Naive thymus-derived CD4-positive, alpha-beta T cell (primary cell): ENCODE measurements around the gene ACSBG1. TPM values are rescaled to one million over a fixed set of nuclear protein-coding genes. Genes with fewer than 3 reads are reported as not detected.

Experiments used
- ATAC-seq: fragments of 150-1000 bp; cut with Tn5 transposase; 2 replicates; pipeline ENCODE4 v1.10.0; 2021; ENCODE audit warnings: mild to moderate bottlenecking, moderate library complexity
- CTCF ChIA-PET: fragments of 350-600 bp; sonication (Branson Sonifier 250); formaldehyde crosslinking; loops from one replicate; lab custom pipeline; 2021; ENCODE audit warnings: antibody characterized with exemption; lab: Charles Lee
- POLR2A ChIA-PET: fragments of 350-600 bp; sonication (Branson Sonifier 250); formaldehyde crosslinking; loops from one replicate; lab custom pipeline; 2021; ENCODE audit warnings: antibody characterized with exemption, inconsistent platforms; lab: Charles Lee
- DNase-seq, 9 donors: peaks; one replicate each; pipeline versions ENCODE4 v3.0.0 to v3.0.0-alpha.2; 2020 to 2022; ENCODE audit warnings: mixed read lengths in 1 of 9
- H3K27ac ChIP-seq: one replicate; pipeline ENCODE4 v1.7.0; 2013; ENCODE audit warnings: mild to moderate bottlenecking, low read depth, low read length, moderate library complexity
- H3K27me3 ChIP-seq, 2 donors: one replicate each; pipeline ENCODE4 v1.7.0; 2013; ENCODE audit warnings: low read length in 2 of 2, mild to moderate bottlenecking in 2 of 2, moderate library complexity in 2 of 2; ENCODE audit not compliant: control insufficient read depth in 2 of 2, insufficient read depth in 2 of 2
- H3K36me3 ChIP-seq, 3 experiments: 1 replicate in 2 of 3; 2 replicates in 1 of 3; pipeline ENCODE4 v1.7.0; 2013; ENCODE audit warnings: low read length in 3 of 3, mild to moderate bottlenecking in 3 of 3, moderate library complexity in 1 of 3; ENCODE audit not compliant: insufficient read depth in 3 of 3, control insufficient read depth in 2 of 3
- H3K4me1 ChIP-seq, 2 donors: one replicate each; pipeline ENCODE4 v1.7.0; 2013; ENCODE audit warnings: low read length in 2 of 2, mild to moderate bottlenecking in 2 of 2, moderate library complexity in 1 of 2; ENCODE audit not compliant: control insufficient read depth in 2 of 2, insufficient read depth in 2 of 2
- H3K4me3 ChIP-seq: 2 replicates; pipeline ENCODE4 v1.7.0; 2013; ENCODE audit warnings: mild to moderate bottlenecking, low read length
- H3K9me3 ChIP-seq, 3 experiments: 1 replicate in 2 of 3; 2 replicates in 1 of 3; pipeline ENCODE4 v1.7.0; 2013; ENCODE audit warnings: low read length in 3 of 3; ENCODE audit not compliant: control insufficient read depth in 2 of 3
- H3K27ac Mint-ChIP-seq, 9 donors: one replicate each; pipeline ENCODE4 v1.8.0; 2020 to 2022; ENCODE audit warnings: mixed read lengths in 9 of 9, mild to moderate bottlenecking in 8 of 9, moderate library complexity in 5 of 9, inconsistent platforms in 2 of 9
- H3K27me3 Mint-ChIP-seq, 5 donors: one replicate each; pipeline ENCODE4 v1.8.0; 2021 to 2022; ENCODE audit warnings: mixed read lengths in 5 of 5, mild to moderate bottlenecking in 1 of 5
- H3K36me3 Mint-ChIP-seq, 5 donors: one replicate each; pipeline ENCODE4 v1.8.0; 2020 to 2022; ENCODE audit warnings: mixed read lengths in 5 of 5, mild to moderate bottlenecking in 3 of 5, inconsistent platforms in 1 of 5
- H3K4me1 Mint-ChIP-seq, 7 donors: one replicate each; pipeline ENCODE4 v1.8.0; 2020 to 2022; ENCODE audit warnings: mixed read lengths in 7 of 7, mild to moderate bottlenecking in 3 of 7, inconsistent platforms in 1 of 7
- H3K4me3 Mint-ChIP-seq, 10 donors: one replicate each; pipeline ENCODE4 v1.8.0; 2020 to 2022; ENCODE audit warnings: mild to moderate bottlenecking in 10 of 10, mixed read lengths in 10 of 10, moderate library complexity in 6 of 10, inconsistent platforms in 2 of 10
- H3K9me3 Mint-ChIP-seq, 11 donors: one replicate each; pipeline ENCODE4 v1.8.0; 2020 to 2022; ENCODE audit warnings: mixed read lengths in 11 of 11, mild to moderate bottlenecking in 4 of 11, inconsistent platforms in 1 of 11, moderate library complexity in 1 of 11
- intact Hi-C, 2 donors: fragments of 100-400 bp; cut with micrococcal nuclease; formaldehyde crosslinking; loops; one replicate each; pipeline ENCODE4 v1.15.1; 2023
- polyA plus RNA-seq, 2 donors: library from polyadenylated mRNA; unstranded; fragments of 300-500 nt; fragmentation: Illumina TruSeq; gene quantifications; one replicate each; pipeline ENCODE4 v1.2.3, GENCODE V29; 2021
- total RNA-seq, 6 experiments: library from RNA in 5 of 6; stranded (reverse) in 5 of 6; gene quantifications; 1 replicate in 5 of 6; 2 replicates in 1 of 6; pipeline ENCODE4 v1.2.3 and lab custom pipeline; 2021 to 2026

Gene ACSBG1
- total and polyA plus RNA-seq, 7 experiments from 2014 or later: 0.06 to 0.39 TPM; not detected in 5

GRCh38 chr15:78179286-78179840 is 55.0 kb downstream of the ACSBG1 start:
- Mint-ChIP-seq H3K36me3 (peaks cover 0 to 2% (median 0%) of the 10 kb centered on the region in 5 donors), H3K9me3 (no peaks in the 10 kb centered on the region), H3K27ac (no peak overlapping the region), H3K4me3 (no peak overlapping the region), H3K27me3 (peaks cover 0 to 2% (median 0%) of the 10 kb centered on the region in 5 donors), H3K4me1 (peaks cover 6 to 14% (median 11%) of the 10 kb centered on the region in 7 donors)
- intact Hi-C loops: loop anchor here in 1 of 2 donors (5.0 kb wide), 1 partner anchor 47 kb away; the partner anchor contains the start of gene CIB2
- no peaks in the 10 kb centered on the region for H3K27me3 ChIP-seq
- no peaks in the 10 kb centered on the region for H3K36me3 ChIP-seq
- no peak for ATAC-seq
- ChIA-PET POLR2A (no interaction called here), CTCF (no interaction called here)
- DNase-seq: no peak
- no peaks in the 10 kb centered on the region for H3K9me3 ChIP-seq
- H3K4me1 ChIP-seq: peaks cover 0 to 4% of the 10 kb centered on the region in 2 donors
- no peak overlapping the region for H3K4me3 ChIP-seq
- no peak overlapping the region for H3K27ac ChIP-seq

GRCh38 chr15:78178064-78178463 is 56.3 kb downstream of the ACSBG1 start:
- CTCF ChIA-PET: interaction anchor here (1.2 kb wide), 1 partner anchor 66 kb away, joined by 4 read pairs; no protein-coding TSS in a partner anchor
- Mint-ChIP-seq H3K4me3 (no peak overlapping the region), H3K27me3 (no peaks in the 10 kb centered on the region), H3K9me3 (no peaks in the 10 kb centered on the region), H3K4me1 (peaks cover 16 to 26% (median 20%) of the 10 kb centered on the region in 7 donors), H3K27ac (no peak overlapping the region), H3K36me3 (peaks cover 0 to 9% (median 0%) of the 10 kb centered on the region in 5 donors)
- Histone ChIP-seq H3K9me3 (no peaks in the 10 kb centered on the region), H3K4me3 (no peak overlapping the region), H3K27ac (no peak overlapping the region), H3K27me3 (no peaks in the 10 kb centered on the region), H3K36me3 (no peaks in the 10 kb centered on the region), H3K4me1 (peaks cover 0 to 17% of the 10 kb centered on the region in 2 donors)
- intact Hi-C loops: loop anchor here in 1 of 2 donors (5.0 kb wide), 1 partner anchor 46 kb away; the partner anchor contains the start of gene CIB2
- DNase-seq (no peak), ATAC-seq (no peak)
- POLR2A ChIA-PET: interaction anchor here (0.6 kb wide), 1 partner anchor 69 kb away, joined by 6 read pairs; no protein-coding TSS in a partner anchor

GRCh38 chr15:78177447-78177873 is 56.9 kb downstream of the ACSBG1 start:
- Histone ChIP-seq H3K27ac (no peak overlapping the region), H3K9me3 (no peaks in the 10 kb centered on the region), H3K27me3 (no peaks in the 10 kb centered on the region), H3K4me3 (no peak overlapping the region), H3K36me3 (peaks cover 0 to 3% (median 0%) of the 10 kb centered on the region in 3 experiments), H3K4me1 (peaks cover 0 to 17% of the 10 kb centered on the region in 2 donors)
- no peak overlapping the region for H3K27ac Mint-ChIP-seq
- peak; percentile 44 for ATAC-seq
- no peaks in the 10 kb centered on the region for H3K27me3 Mint-ChIP-seq
- peaks cover 0 to 2% (median 0%) of the 10 kb centered on the region in 11 donors for H3K9me3 Mint-ChIP-seq
- ChIA-PET CTCF (interaction anchor here (0.7 to 1.2 kb wide), 2 partner anchors 65 to 210 kb away, joined by 3 to 4 read pairs; no protein-coding TSS in a partner anchor), POLR2A (no interaction called here)
- intact Hi-C loops: loop anchor here (2.0 to 5.0 kb wide), 2 partner anchors 45 to 47 kb away; partner anchors contain the start of gene CIB2 (in 2 of the 2)
- no peak overlapping the region for H3K4me3 Mint-ChIP-seq
- peak in 2 of 9 donors; percentile 23 to 40 for DNase-seq
- H3K36me3 Mint-ChIP-seq: peaks cover 0 to 14% (median 4%) of the 10 kb centered on the region in 5 donors
- peaks cover 19 to 31% (median 24%) of the 10 kb centered on the region in 7 donors for H3K4me1 Mint-ChIP-seq

- H3K36me3 Mint-ChIP-seq: peaks cover 0 to 31% (median 26%) of the 10 kb centered on the region in 5 donors
- DNase-seq (no peak), ATAC-seq (no peak)
- Histone ChIP-seq H3K27ac (no peak overlapping the region), H3K9me3 (no peaks in the 10 kb centered on the region), H3K4me1 (peaks cover 0 to 17% of the 10 kb centered on the region in 2 donors), H3K4me3 (no peak overlapping the region), H3K36me3 (peaks cover 0 to 25% (median 0%) of the 10 kb centered on the region in 3 experiments), H3K27me3 (no peaks in the 10 kb centered on the region)
- H3K27ac Mint-ChIP-seq: peak overlapping the region in 1 of 9 donors; percentile 36
- ChIA-PET POLR2A (no interaction called here), CTCF (no interaction called here)
- intact Hi-C loops: loop anchor here in 1 of 2 donors (5.0 kb wide), 1 partner anchor 43 kb away; the partner anchor contains the start of gene CIB2
- H3K4me3 Mint-ChIP-seq: no peak overlapping the region
- H3K4me1 Mint-ChIP-seq: peaks cover 19 to 42% (median 24%) of the 10 kb centered on the region in 7 donors
- no peaks in the 10 kb centered on the region for H3K27me3 Mint-ChIP-seq
- H3K9me3 Mint-ChIP-seq: peaks cover 0 to 2% (median 0%) of the 10 kb centered on the region in 11 donors
Observed at GRCh38 chr15:78175330-78175729, 59.0 kb downstream of the ACSBG1 start.

- Mint-ChIP-seq H3K27ac (peak overlapping the region in 4 of 9 donors; percentile 36 to 67 (median 55)), H3K4me1 (peaks cover 19 to 51% (median 24%) of the 10 kb centered on the region in 7 donors), H3K27me3 (no peaks in the 10 kb centered on the region), H3K9me3 (peaks cover 0 to 2% (median 0%) of the 10 kb centered on the region in 11 donors), H3K4me3 (peak overlapping the region in 4 of 10 donors; percentile 10 to 31 (median 22)), H3K36me3 (peaks cover under 1 to 35% (median 35%) of the 10 kb centered on the region in 5 donors)
- CTCF ChIA-PET: interaction anchor here (0.5 kb wide), 1 partner anchor 61 kb away, joined by 4 read pairs; no protein-coding TSS in a partner anchor
- no peak for DNase-seq
- no peak for ATAC-seq
- intact Hi-C loops: no loop called here
- peaks cover 0 to 17% of the 10 kb centered on the region in 2 donors for H3K4me1 ChIP-seq
- H3K36me3 ChIP-seq: peaks cover 0 to 33% (median 0%) of the 10 kb centered on the region in 3 experiments
- no peaks in the 10 kb centered on the region for H3K9me3 ChIP-seq
- no peak overlapping the region for H3K4me3 ChIP-seq
- no peaks in the 10 kb centered on the region for H3K27me3 ChIP-seq
- POLR2A ChIA-PET: no interaction called here
- H3K27ac ChIP-seq: no peak overlapping the region
Observed at GRCh38 chr15:78174401-78174800, 60.0 kb downstream of the ACSBG1 start.

- Mint-ChIP-seq H3K4me1 (peaks cover 25 to 64% (median 38%) of the 10 kb centered on the region in 7 donors), H3K9me3 (peaks cover 0 to 2% (median 0%) of the 10 kb centered on the region in 11 donors), H3K27ac (no peak overlapping the region), H3K36me3 (peaks cover 9 to 54% (median 50%) of the 10 kb centered on the region in 5 donors), H3K27me3 (no peaks in the 10 kb centered on the region), H3K4me3 (no peak overlapping the region)
- H3K9me3 ChIP-seq: no peaks in the 10 kb centered on the region
- H3K4me3 ChIP-seq: no peak overlapping the region
- H3K27me3 ChIP-seq: no peaks in the 10 kb centered on the region
- POLR2A ChIA-PET: interaction anchor here (0.9 kb wide), 1 partner anchor 10 kb away, joined by 4 read pairs; no protein-coding TSS in a partner anchor
- intact Hi-C loops: no loop called here
- no peak for ATAC-seq
- CTCF ChIA-PET: no interaction called here
- no peak overlapping the region for H3K27ac ChIP-seq
- no peak for DNase-seq
- peaks cover 0 to 33% (median 8%) of the 10 kb centered on the region in 3 experiments for H3K36me3 ChIP-seq
- peaks cover 8 to 26% of the 10 kb centered on the region in 2 donors for H3K4me1 ChIP-seq
Observed at GRCh38 chr15:78171864-78172472, 62.4 kb downstream of the ACSBG1 start.
